Ovary (tissue), 9 donors: Measurements from ENCODE around the gene RIMS1. TPM values are rescaled to one million over a fixed set of nuclear protein-coding genes. Genes with fewer than 3 reads are reported as not detected.

Experiments used
- DNase-seq, 5 donors: peaks; one replicate each; pipeline ENCODE4 v3.0.0-alpha.2; 2019 to 2020
- H3K27ac ChIP-seq, 2 donors: fragments of 200-600 bp; one replicate each; pipeline versions ENCODE4 v1.5.1 to v1.8.0; 2019 to 2022
- H3K27me3 ChIP-seq: fragments of 200-600 bp; one replicate; pipeline ENCODE4 v1.8.0; 2022
- H3K36me3 ChIP-seq: fragments of 200-600 bp; sonication (generic); one replicate; pipeline ENCODE4 v1.5.1; 2019
- H3K4me1 ChIP-seq: one replicate; pipeline ENCODE4 v1.8.1; 2013; ENCODE audit warnings: mild to moderate bottlenecking, moderate library complexity; ENCODE audit not compliant: insufficient read depth
- H3K4me3 ChIP-seq: fragments of 200-600 bp; sonication (generic); one replicate; pipeline ENCODE4 v1.5.1; 2017
- H3K9me3 ChIP-seq, 2 donors: fragments of 200-600 bp in 1 of 2; sonication (generic) in 1 of 2; one replicate each; pipeline versions ENCODE4 v1.5.1 to v1.8.1; 2013 to 2019; ENCODE audit warnings: mild to moderate bottlenecking in 1 of 2, moderate library complexity in 1 of 2
- CTCF ChIP-seq, 3 donors: fragments of 450-650 bp in 2 of 3; fragments of 200-600 bp in 1 of 3; IDR thresholded peaks; one replicate each; pipeline versions ENCODE4 v1.5.1 to v1.8.0; 2016 to 2022; ENCODE audit warnings: antibody characterized with exemption in 3 of 3, mild to moderate bottlenecking in 1 of 3
- EP300 ChIP-seq: sonication (generic); formaldehyde crosslinking; IDR thresholded peaks from one replicate; pipeline ENCODE4 v1.6.1; 2017; ENCODE audit warnings: antibody characterized with exemption
- POLR2A ChIP-seq: fragments of 450-650 bp; IDR thresholded peaks from one replicate; pipeline ENCODE4 v1.6.1; 2017; ENCODE audit warnings: antibody characterized with exemption, mild to moderate bottlenecking, moderate library complexity
- WGBS, 3 donors: extraction: QIAGEN DNeasy Blood & Tissue Kit in 1 of 3; methylation state at CpG; one replicate each; pipeline versions ENCODE4 v1.1.5 to v1.1.7; 2013 to 2017; 5-methylcytosine and 5-hydroxymethylcytosine counted together
- intact Hi-C, 4 donors: fragments of 100-400 bp; cut with DNase I; formaldehyde crosslinking; loops; one replicate each; pipeline versions ENCODE4 v1.11.0 to v1.15.1; 2022 to 2023
- polyA plus RNA-seq, 2 donors: library from polyadenylated mRNA; stranded (reverse); fragments of 200-250 nt in 1 of 2; fragments of 350-450 nt in 1 of 2; fragmentation: Illumina TruSeq in 1 of 2; extraction: RNeasy Lipid Tissue Mini Kit (QIAGEN cat#74804) in 1 of 2; gene quantifications; one replicate each; pipeline ENCODE4 v1.2.3, GENCODE V29; 2013 to 2014
- total RNA-seq, 7 donors: library from RNA; depleted of rRNA in 2 of 7; stranded (reverse); fragments of >200 nt in 2 of 7; fragmentation: NEBNext Ultra II Directional in 3 of 7; extraction: Animal tissue kit (Norgen Biotek cat#: 25700) in 3 of 7; gene quantifications; one replicate each; pipeline versions ENCODE4 v1.1.0 to v1.2.4, GENCODE V29; 2016 to 2023
- donor health status: DM: no; HTN: no; CAD: no; lungs with moderate emphysema.
- donor health status: DM: no; HTN: no; CAD: no.
- donor health status: Bipolar disorder and iron deficiency.
- donor health status: DM: yes; HTN: yes; CAD: no.
- donor health status: DM: no; HTN: no; CAD: no.
- donor health status: DM: yes; HTN: yes; CAD: no.

The RIMS1 gene
- total and polyA plus RNA-seq, 9 donors: 0.20 to 1.3 (median 0.33) TPM; not detected in 1

- H3K9me3 ChIP-seq: no peaks in the 10 kb centered on the region
- 80 to 89% (median 89%) methylated on average over 4 of the region's 4 CpGs for WGBS, 3 donors
- no peaks in the 10 kb centered on the region for H3K4me1 ChIP-seq
- TF ChIP-seq CTCF (IDR thresholded peaks at IDR 0.05) (no peak), EP300 (no peak), POLR2A (no peak)
- intact Hi-C loops: no loop called here
- no peak overlapping the region for H3K4me3 ChIP-seq
- no peak overlapping the region for H3K27ac ChIP-seq
- DNase-seq: no peak
- no peaks in the 10 kb centered on the region for H3K27me3 ChIP-seq
- H3K36me3 ChIP-seq: no peaks in the 10 kb centered on the region
Observed at GRCh38 chr6:71908162-71908765, 21.9 kb downstream of the RIMS1 start.

- DNase-seq: no peak
- TF ChIP-seq CTCF (IDR thresholded peaks at IDR 0.05): no peak
- no peak for TF ChIP-seq EP300
- no peak for TF ChIP-seq POLR2A
- H3K27ac ChIP-seq: no peak overlapping the region
- no peaks in the 10 kb centered on the region for H3K27me3 ChIP-seq
- H3K36me3 ChIP-seq: no peaks in the 10 kb centered on the region
- H3K4me3 ChIP-seq: no peak overlapping the region
- H3K4me1 ChIP-seq: no peaks in the 10 kb centered on the region
- no peaks in the 10 kb centered on the region for H3K9me3 ChIP-seq
- intact Hi-C loops: no loop called here
- 91 to 99% (median 92%) methylated on average over 1 of the region's 1 CpG for WGBS, 3 donors
Observed at GRCh38 chr6:71913444-71914234, 27.3 kb downstream of the RIMS1 start.

GRCh38 chr6:71929047-71929446, 42.7 kb downstream of the RIMS1 start:
- intact Hi-C loops: no loop called here
- no peak overlapping the region for H3K27ac ChIP-seq
- H3K4me1 ChIP-seq: no peaks in the 10 kb centered on the region
- no peaks in the 10 kb centered on the region for H3K9me3 ChIP-seq
- H3K36me3 ChIP-seq: no peaks in the 10 kb centered on the region
- whole genome bisulfite sequencing, 3 donors: 78 to 81% (median 79%) methylated on average over 1 of the region's 1 CpG
- H3K27me3 ChIP-seq: no peaks in the 10 kb centered on the region
- no peak for DNase-seq
- TF ChIP-seq POLR2A (no peak), CTCF (IDR thresholded peaks at IDR 0.05) (no peak), EP300 (no peak)
- H3K4me3 ChIP-seq: no peak overlapping the region

DNA sequence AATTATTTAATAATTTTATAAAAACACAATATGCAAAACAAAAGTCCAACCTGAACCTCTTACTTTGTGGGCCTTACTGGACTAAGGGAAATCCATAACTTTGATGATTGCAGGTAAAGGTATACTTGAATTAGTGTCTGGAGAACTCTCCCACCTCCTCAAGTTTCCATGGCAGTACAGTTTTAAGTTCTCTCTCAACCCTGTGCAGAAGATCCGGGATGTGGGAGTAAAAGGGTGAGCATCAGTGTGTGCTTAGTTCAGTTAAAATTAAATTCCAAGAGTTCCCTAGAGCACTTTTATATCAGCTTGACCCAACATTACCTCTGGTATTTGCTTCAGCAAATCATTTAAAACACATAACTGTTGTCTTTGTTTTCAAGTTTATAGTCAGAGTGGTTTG, 47.5 kb downstream of the RIMS1 start:
- TF ChIP-seq EP300 (no peak), POLR2A (no peak), CTCF (IDR thresholded peaks at IDR 0.05) (no peak)
- Histone ChIP-seq H3K9me3 (no peaks in the 10 kb centered on the region), H3K27ac (no peak overlapping the region), H3K36me3 (no peaks in the 10 kb centered on the region), H3K27me3 (no peaks in the 10 kb centered on the region), H3K4me3 (no peak overlapping the region), H3K4me1 (no peaks in the 10 kb centered on the region)
- intact Hi-C loops: no loop called here
- no peak for DNase-seq
- WGBS, 3 donors: 2 to 8% (median 3%) methylated on average over 1 of the region's 1 CpG
